ENCODE data around the gene HTR5A.

DNA sequence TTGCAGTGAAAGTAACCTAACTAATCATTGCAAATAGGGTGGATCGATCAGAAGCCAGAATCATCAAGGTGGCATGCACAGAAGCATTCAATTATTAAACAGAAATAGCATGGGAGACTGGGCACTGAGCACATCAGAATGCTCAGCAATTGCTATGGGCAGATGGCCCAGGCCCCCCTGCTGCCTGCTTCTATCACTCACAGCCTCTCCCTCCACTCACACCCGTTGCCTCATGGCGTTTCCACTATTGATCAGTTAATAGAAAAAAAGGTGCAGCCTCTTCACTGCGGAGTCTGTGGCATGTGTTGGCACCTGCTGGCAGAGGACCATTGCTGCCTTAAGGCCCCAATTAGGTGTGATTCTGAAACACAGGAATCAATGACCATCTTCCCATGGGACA lies 11.2 kb upstream of the HTR5A start:
- TF ChIP-seq EZH2 (IDR thresholded peaks at IDR 0.05; ENCODE audit: borderline replicate concordance), result no peak
- TF ChIP-seq, protein P1, sequence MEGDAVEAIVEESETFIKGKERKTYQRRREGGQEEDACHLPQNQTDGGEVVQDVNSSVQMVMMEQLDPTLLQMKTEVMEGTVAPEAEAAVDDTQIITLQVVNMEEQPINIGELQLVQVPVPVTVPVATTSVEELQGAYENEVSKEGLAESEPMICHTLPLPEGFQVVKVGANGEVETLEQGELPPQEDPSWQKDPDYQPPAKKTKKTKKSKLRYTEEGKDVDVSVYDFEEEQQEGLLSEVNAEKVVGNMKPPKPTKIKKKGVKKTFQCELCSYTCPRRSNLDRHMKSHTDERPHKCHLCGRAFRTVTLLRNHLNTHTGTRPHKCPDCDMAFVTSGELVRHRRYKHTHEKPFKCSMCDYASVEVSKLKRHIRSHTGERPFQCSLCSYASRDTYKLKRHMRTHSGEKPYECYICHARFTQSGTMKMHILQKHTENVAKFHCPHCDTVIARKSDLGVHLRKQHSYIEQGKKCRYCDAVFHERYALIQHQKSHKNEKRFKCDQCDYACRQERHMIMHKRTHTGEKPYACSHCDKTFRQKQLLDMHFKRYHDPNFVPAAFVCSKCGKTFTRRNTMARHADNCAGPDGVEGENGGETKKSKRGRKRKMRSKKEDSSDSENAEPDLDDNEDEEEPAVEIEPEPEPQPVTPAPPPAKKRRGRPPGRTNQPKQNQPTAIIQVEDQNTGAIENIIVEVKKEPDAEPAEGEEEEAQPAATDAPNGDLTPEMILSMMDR (IDR thresholded peaks at IDR 0.05; ENCODE audit: poor library complexity), result no peak
